HepG2 (cell line): ENCODE measurements around the gene LITAF. TPM values are rescaled to one million over a fixed set of nuclear protein-coding genes. Genes with fewer than 3 reads are reported as not detected.
A peak's percentile ranks its signal among the peaks of the same experiment; 100 is the strongest.

Experiments
- ATAC-seq: fragments of 200-7000 bp; cut with Tn5 transposase; 3 replicates; pipeline ENCODE4 v1.9.1; 2020; ENCODE audit warnings: mild to moderate bottlenecking, moderate library complexity
- BruUV-seq: library from RNA; stranded (reverse); fragments of 400-500 nt; replicated peaks from 2 replicates; lab custom pipeline; 2021; lab: Mats Ljungman, UMichigan
- CTCF ChIA-PET: fragments of 300-600 bp; formaldehyde crosslinking; extraction: SDS; loops from one replicate; lab custom pipeline; 2021; ENCODE audit warnings: low total read pairs, inconsistent platforms, low intra/inter-chr PET ratio; lab: Yijun Ruan, JAX
- POLR2A ChIA-PET: fragments of 350-600 bp; sonication (Branson Sonifier 250); formaldehyde crosslinking; loops from one replicate; lab custom pipeline; 2020; ENCODE audit warnings: antibody characterized with exemption, inconsistent platforms; lab: Yijun Ruan, JAX
- DNase-seq: peaks from one replicate; pipeline ENCODE4 v3.0.0-alpha.2; 2015; ENCODE audit warnings: low spot score
- FAIRE-seq: peaks from 3 replicates; lab custom pipeline; 2011; peaks lifted over from hg19 to GRCh38; lab: Jason Lieb, UNC
- H2AFZ ChIP-seq: one replicate; pipeline ENCODE4 v1.6.1; 2011; ENCODE audit warnings: low read length, inconsistent platforms
- H3K27ac ChIP-seq: fragments of 300-600 bp; 3 replicates; pipeline ENCODE4 v1.8.0; 2011; ENCODE audit warnings: mixed run types, mild to moderate bottlenecking, mixed read lengths, low read length, inconsistent platforms; ENCODE audit not compliant: insufficient read depth; ENCODE audit errors: extremely low read length
- H3K27me3 ChIP-seq, 2 experiments: fragments of 200-600 bp in 1 of 2; 2 replicates in 1 of 2; 3 replicates in 1 of 2; pipeline versions ENCODE4 v1.6.0 to v1.8.0; 2011; ENCODE audit warnings: low read length in 2 of 2, mild to moderate bottlenecking in 2 of 2, moderate library complexity in 2 of 2, inconsistent platforms in 1 of 2; ENCODE audit not compliant: insufficient read depth in 2 of 2, control insufficient read depth in 1 of 2
- H3K36me3 ChIP-seq, 2 experiments: fragments of 200-600 bp in 1 of 2; replicated peaks in 1 of 2; 2 replicates in 1 of 2; 3 replicates in 1 of 2; pipeline versions ENCODE4 v1.5.1 to v1.8.0; 2011; ENCODE audit warnings: low read length in 2 of 2, inconsistent platforms in 1 of 2; ENCODE audit not compliant: insufficient read depth in 2 of 2, control insufficient read depth in 1 of 2
- H3K4me1 ChIP-seq: 2 replicates; pipeline ENCODE4 v1.5.1; 2012; ENCODE audit warnings: low read length, inconsistent platforms; ENCODE audit not compliant: insufficient read depth
- H3K4me2 ChIP-seq: 2 replicates; pipeline ENCODE4 v1.6.0; 2011; ENCODE audit warnings: low read depth, low read length, inconsistent platforms
- H3K4me3 ChIP-seq, 3 experiments: fragments of 200-600 bp in 1 of 3; sonication (generic), shearing (Covaris generic) in 1 of 3; replicated peaks in 1 of 3; 2 replicates each; pipeline ENCODE4 v1.5.1; 2011 to 2016; ENCODE audit warnings: low read length in 3 of 3, inconsistent platforms in 2 of 3, low read depth in 2 of 3, mild to moderate bottlenecking in 2 of 3, control low read depth in 1 of 3, mixed read lengths in 1 of 3; ENCODE audit not compliant: insufficient read depth in 1 of 3
- H3K79me2 ChIP-seq: one replicate; pipeline ENCODE4 v1.6.1; 2011; ENCODE audit warnings: low read length, inconsistent platforms; ENCODE audit not compliant: insufficient read depth
- H3K9ac ChIP-seq: 2 replicates; pipeline ENCODE4 v1.6.0; 2011; ENCODE audit warnings: mild to moderate bottlenecking, low read depth, low read length, inconsistent platforms; ENCODE audit not compliant: insufficient read depth
- H3K9me3 ChIP-seq: 2 replicates; pipeline ENCODE4 v1.5.1; 2012; ENCODE audit warnings: mild to moderate bottlenecking, low read length
- H4K20me1 ChIP-seq: 2 replicates; pipeline ENCODE4 v1.6.0; 2011; ENCODE audit warnings: inconsistent platforms, mild to moderate bottlenecking, low read length, moderate library complexity; ENCODE audit not compliant: insufficient read depth
- CREBL2 ChIP-seq: sonication (generic); formaldehyde crosslinking; IDR thresholded peaks from 2 replicates; pipeline ENCODE4 v1.8.1; 2023; ENCODE audit warnings: missing genetic modification reagents, mild to moderate bottlenecking, borderline replicate concordance
- FOSL2 ChIP-seq: sonication (generic); formaldehyde crosslinking; IDR thresholded peaks from 2 replicates; pipeline ENCODE4 v1.4.0; 2020; ENCODE audit warnings: missing genetic modification reagents
- GMEB1 ChIP-seq: sonication (generic); formaldehyde crosslinking; IDR thresholded peaks from 2 replicates; pipeline ENCODE4 v1.5.1; 2020; ENCODE audit warnings: missing genetic modification reagents, mild to moderate bottlenecking, borderline replicate concordance
- HDAC1 ChIP-seq: sonication (generic); formaldehyde crosslinking; IDR thresholded peaks from 2 replicates; pipeline ENCODE4 v1.5.1; 2020; ENCODE audit warnings: mild to moderate bottlenecking, missing genetic modification reagents
- RORA ChIP-seq: sonication (generic); formaldehyde crosslinking; IDR thresholded peaks from 2 replicates; pipeline ENCODE4 v1.5.0; 2020; ENCODE audit warnings: mild to moderate bottlenecking, missing genetic modification reagents, moderate library complexity
- TFE3 ChIP-seq: IDR thresholded peaks from 2 replicates; pipeline ENCODE4 v1.6.1; 2016
- ZBTB40 ChIP-seq, 2 experiments: fragments of 450-650 bp in 1 of 2; sonication (generic) in 1 of 2; formaldehyde crosslinking in 1 of 2; IDR thresholded peaks; 2 replicates each; pipeline versions ENCODE4 v1.6.1 to v1.8.0; 2016 to 2022; ENCODE audit warnings: antibody characterized with exemption in 1 of 2, mild to moderate bottlenecking in 1 of 2, missing genetic modification reagents in 1 of 2
- ZFP41 ChIP-seq: sonication (generic); formaldehyde crosslinking; IDR thresholded peaks from 2 replicates; pipeline ENCODE4 v1.4.0; 2020; ENCODE audit warnings: mild to moderate bottlenecking, missing genetic modification reagents, borderline replicate concordance
- ZNF382 ChIP-seq: sonication (generic); formaldehyde crosslinking; IDR thresholded peaks from 2 replicates; pipeline ENCODE4 v1.5.0; 2020; ENCODE audit warnings: missing genetic modification reagents, mild to moderate bottlenecking, borderline replicate concordance
- ZNF557 ChIP-seq: sonication (generic); formaldehyde crosslinking; IDR thresholded peaks from 2 replicates; pipeline ENCODE4 v1.4.0; 2020; ENCODE audit warnings: missing genetic modification reagents
- ZNF782 ChIP-seq: sonication (generic); formaldehyde crosslinking; IDR thresholded peaks from 2 replicates; pipeline ENCODE4 v1.4.0; 2020; ENCODE audit warnings: missing genetic modification reagents, mild to moderate bottlenecking, borderline replicate concordance
- WGBS: methylation state at CpG from one replicate; pipeline ENCODE4 v1.1.6; 2017; ENCODE audit warnings: low lambda C conversion rate; 5-methylcytosine and 5-hydroxymethylcytosine counted together
- in situ Hi-C: cut with HindIII; loops from 2 replicates; pipeline ENCODE4 v1.10.0; 2017; ENCODE audit warnings: low pct_unique_long_range_greater_than_20kb; ENCODE audit not compliant: extremely low pct_ligation_motif_present
- intact Hi-C: fragments of 100-400 bp; cut with micrococcal nuclease; formaldehyde crosslinking; loops from one replicate; pipeline ENCODE4 v1.10.0; 2022; ENCODE audit not compliant: unreplicated experiment
- polyA plus RNA-seq, 8 experiments: library from polyadenylated mRNA; depleted of rRNA in 3 of 8; stranded (reverse) in 7 of 8; unstranded in 1 of 8; fragments of >200 nt; fragmentation: Illumina TruSeq in 4 of 8; extraction: Trizol in 4 of 8; gene quantifications; 2 replicates each; pipeline versions ENCODE4 v1.2.1 to v1.2.3, GENCODE V29; 2011 to 2016; ENCODE audit warnings: low read depth in 4 of 8, missing spikeins in 1 of 8, mixed read lengths in 1 of 8; ENCODE audit not compliant: insufficient read depth in 1 of 8
- total RNA-seq, 5 experiments: library from RNA; depleted of rRNA; stranded (reverse); fragments of >200 nt; fragmentation: Illumina TruSeq; extraction: Trizol; gene quantifications; 2 replicates each; pipeline ENCODE4 v1.2.3, GENCODE V29; 2016; ENCODE audit warnings: low read depth in 1 of 5

Gene LITAF
- total and polyA plus RNA-seq, 2 of the 13 experiments (the other 11 are each of a cell fraction or from before 2014, with no cell fraction given): 80.1 to 141 TPM

- Histone ChIP-seq H3K4me2 (peak overlapping the region; percentile 87), H3K9me3 (no peaks in the 10 kb centered on the region), H3K79me2 (no peaks in the 10 kb centered on the region), H3K36me3 (no peaks in the 10 kb centered on the region), H2AFZ (no peak overlapping the region), H3K9ac (peak overlapping the region; percentile 47), H3K4me1 (peaks cover 40% of the 10 kb centered on the region), H4K20me1 (no peaks in the 10 kb centered on the region), H3K4me3 (peak overlapping the region in 2 of 3 experiments; percentile 53 to 68; a peak in 4 of 6 replicates), H3K27me3 (no peaks in the 10 kb centered on the region), H3K27ac (no peak overlapping the region)
- intact Hi-C loops: no loop called here
- no TSS peak for BruUV-seq
- ATAC-seq: no peak
- in situ Hi-C loops: no loop called here
- CTCF ChIA-PET: no interaction called here
- FAIRE-seq: peak; percentile 76
- WGBS: 14% methylated on average over 5 of the region's 5 CpGs
- DNase-seq: peak; percentile 75
- POLR2A ChIA-PET: interaction anchor here (0.9 to 1.7 kb wide), 6 partner anchors 12 to 418 kb away, joined by 3 to 5 read pairs (median 4); partner anchors contain the start of genes GSPT1, SOCS1, TXNDC11 and ZC3H7A
- TF ChIP-seq GMEB1 (CRISPR knock-in tag) (no peak), HDAC1 (CRISPR knock-in tag) (0 out of 2 replicates have a peak, but pooled peaks have one; percentile 5), ZNF557 (no peak), ZBTB40 (IDR thresholded peaks at IDR 0.05) (no peak), ZBTB40 (CRISPR knock-in tag; IDR thresholded peaks at IDR 0.05) (no peak), ZNF382 (CRISPR knock-in tag) (no peak), CREBL2 (CRISPR knock-in tag) (no peak), FOSL2 (CRISPR knock-in tag) (peak; percentile 83), ZFP41 (no peak), ZNF782 (0 out of 2 replicates have a peak, but pooled peaks have one; percentile 3), RORA (0 out of 2 replicates have a peak, but pooled peaks have one; percentile 59), TFE3 (CRISPR knock-in tag) (0 out of 2 replicates have a peak, but pooled peaks have one; percentile 19)
Measured at GRCh38 chr16:11497851-11498289, 88.8 kb downstream of the LITAF start.
